GM12865 (cell line): Measurements from ENCODE around the gene SLC13A2.
A peak's percentile ranks its signal among the peaks of the same experiment; 100 is the strongest.
"Not testable (repeated sequence)": the region's sequence is repeated elsewhere in the genome, so short reads cannot be mapped to it uniquely, and the experiment has no call there.

Experiments used
- DNase-seq: peaks from one replicate; pipeline ENCODE4 v3.0.0; 2010; ENCODE audit warnings: low read depth
- H3K4me3 ChIP-seq: 2 replicates; pipeline ENCODE4 v1.5.1; 2011; ENCODE audit warnings: mild to moderate bottlenecking, low read depth, low read length, control low read depth
- CTCF ChIP-seq: IDR thresholded peaks from 2 replicates; pipeline ENCODE4 v1.5.1; 2011; ENCODE audit warnings: low read length, control low read depth, low read depth, inconsistent platforms; ENCODE audit not compliant: insufficient read depth; ENCODE audit errors: missing control alignments

The SLC13A2 gene

GRCh38 chr17:28473542-28473941 is at the start of gene SLC13A2:
Gene SLC13A2 (plus strand): TSS chr17:28473644. CDS start chr17:28473713, 69 bp downstream.
- TF ChIP-seq CTCF, result no peak
- no peak for DNase-seq

GRCh38 chr17:28425206-28425605 is 48.2 kb upstream of the SLC13A2 start:
- DNase-seq, result no peak
- no peak overlapping the region for H3K4me3 ChIP-seq
- TF ChIP-seq CTCF, result no peak

More at GRCh38 chr17:28473542-28473941, at the start of gene SLC13A2:
- no peak within 1 kb of the TSS for H3K4me3 ChIP-seq

GRCh38 chr17:28426081-28426519 is 47.3 kb upstream of the SLC13A2 start:
- TF ChIP-seq CTCF, result peak; percentile 42
- H3K4me3 ChIP-seq, result no peak overlapping the region
- peak; percentile 23 for DNase-seq

GRCh38 chr17:28427371-28427770 is 46.1 kb upstream of the SLC13A2 start:
- no peak overlapping the region for H3K4me3 ChIP-seq
- DNase-seq, result no peak
- no peak for TF ChIP-seq CTCF

GRCh38 chr17:28427982-28428381 is 45.5 kb upstream of the SLC13A2 start:
- H3K4me3 ChIP-seq, result not testable (repeated sequence)

GRCh38 chr17:28433721-28434120 is 39.7 kb upstream of the SLC13A2 start:
- no peak for TF ChIP-seq CTCF
- no peak for DNase-seq
- H3K4me3 ChIP-seq, result no peak overlapping the region

More at GRCh38 chr17:28427982-28428381, 45.5 kb upstream of the SLC13A2 start:
- DNase-seq, result not testable (repeated sequence)

- DNase-seq, H3K4me3 ChIP-seq: not testable (repeated sequence)
These were observed 39.1 kb upstream of the SLC13A2 start for GRCh38 chr17:28434326-28434725.

- no peak for DNase-seq
- TF ChIP-seq CTCF, result no peak
These were observed 29.4 kb upstream of the SLC13A2 start for GRCh38 chr17:28443901-28444638.

More at GRCh38 chr17:28443901-28444638, 29.4 kb upstream of the SLC13A2 start:
- no peak overlapping the region for H3K4me3 ChIP-seq
